M059J (cell line): ENCODE data around the gene SIRT6. TPM values are rescaled to one million over a fixed set of nuclear protein-coding genes. Genes with fewer than 3 reads are reported as not detected.
A peak's percentile ranks its signal among the peaks of the same experiment; 100 is the strongest.
"Not testable (repeated sequence)": the region's sequence is repeated elsewhere in the genome, so short reads cannot be mapped to it uniquely, and the experiment has no call there.

Experiments
- DNase-seq: peaks from one replicate; pipeline ENCODE4 v3.0.0-alpha.2; 2012; ENCODE audit warnings: low read depth
- total RNA-seq: library from RNA; depleted of rRNA; stranded (reverse); fragments of >200 nt; shearing (Covaris generic); gene quantifications from 2 replicates; pipeline ENCODE4 v1.2.3, GENCODE V29; 2014

SIRT6 gene
- total RNA-seq, 1 experiment from 2014 or later: 21.9 TPM

- DNase-seq: no peak
These were observed 7.3 kb downstream of the SIRT6 start for GRCh38 chr19:4174895-4175668.

- no peak for DNase-seq
These were observed 8.0 kb downstream of the SIRT6 start for GRCh38 chr19:4174213-4174894.

GRCh38 chr19:4173479-4174212 lies 8.7 kb downstream of the SIRT6 start:
- DNase-seq: no peak

GRCh38 chr19:4172861-4173473 lies 9.4 kb downstream of the SIRT6 start:
- peak; percentile 44 for DNase-seq

- DNase-seq: no peak
These were observed 10.7 kb downstream of the SIRT6 start for GRCh38 chr19:4171676-4172075.

GRCh38 chr19:4164262-4164661 lies 18.1 kb downstream of the SIRT6 start:
- no peak for DNase-seq

GRCh38 chr19:4161415-4162077 lies 20.8 kb downstream of the SIRT6 start:
- DNase-seq: no peak

GRCh38 chr19:4157971-4158370 lies 24.4 kb downstream of the SIRT6 start:
- not testable (repeated sequence) for DNase-seq

- DNase-seq: no peak
These were observed 25.2 kb downstream of the SIRT6 start for GRCh38 chr19:4157164-4157563.

- DNase-seq: no peak
These were observed 27.6 kb downstream of the SIRT6 start for GRCh38 chr19:4154571-4155312.

- DNase-seq: no peak
These were observed 29.9 kb downstream of the SIRT6 start for GRCh38 chr19:4152241-4152998.

- DNase-seq: no peak
These were observed 30.7 kb downstream of the SIRT6 start for GRCh38 chr19:4151623-4152022.

- DNase-seq: no peak
These were observed 32.7 kb downstream of the SIRT6 start for GRCh38 chr19:4149518-4150288.

GRCh38 chr19:4144666-4145249 lies 37.6 kb downstream of the SIRT6 start:
- peak; percentile 71 for DNase-seq

- not testable (repeated sequence) for DNase-seq
These were observed 39.4 kb downstream of the SIRT6 start for GRCh38 chr19:4142916-4143315.

GRCh38 chr19:4140237-4140711 lies 42.1 kb downstream of the SIRT6 start:
- DNase-seq: peak; percentile 65

- DNase-seq: peak; percentile 66
These were observed 42.6 kb downstream of the SIRT6 start for GRCh38 chr19:4139614-4140236.

GRCh38 chr19:4138445-4138844 lies 43.9 kb downstream of the SIRT6 start:
- no peak for DNase-seq
